Epithelial cell of proximal tubule (primary cell): ENCODE data around the gene GRIN2D. TPM values are rescaled to one million over a fixed set of nuclear protein-coding genes. Genes with fewer than 3 reads are reported as not detected.
A peak's percentile ranks its signal among the peaks of the same experiment; 100 is the strongest.

Experiments
- DNase-seq: peaks from one replicate; pipeline ENCODE4 v3.0.0-alpha.2; 2011; ENCODE audit warnings: low read depth
- H3K4me3 ChIP-seq: 2 replicates; pipeline ENCODE4 v1.5.1; 2011; ENCODE audit warnings: low read depth, mild to moderate bottlenecking, low read length
- total RNA-seq: library from RNA; depleted of rRNA; stranded (reverse); fragments of >200 nt; gene quantifications from 2 replicates; pipeline ENCODE4 v1.2.3, GENCODE V29; 2015
- TF ChIP-seq, protein P1 (sequence below): conservative IDR thresholded peaks from 2 replicates; pipeline ENCODE4 v1.5.1; 2012; ENCODE audit warnings: low read depth, mild to moderate bottlenecking, low read length

The GRIN2D gene
- total RNA-seq, 1 donor from 2014 or later, result 0.98 TPM

DNA sequence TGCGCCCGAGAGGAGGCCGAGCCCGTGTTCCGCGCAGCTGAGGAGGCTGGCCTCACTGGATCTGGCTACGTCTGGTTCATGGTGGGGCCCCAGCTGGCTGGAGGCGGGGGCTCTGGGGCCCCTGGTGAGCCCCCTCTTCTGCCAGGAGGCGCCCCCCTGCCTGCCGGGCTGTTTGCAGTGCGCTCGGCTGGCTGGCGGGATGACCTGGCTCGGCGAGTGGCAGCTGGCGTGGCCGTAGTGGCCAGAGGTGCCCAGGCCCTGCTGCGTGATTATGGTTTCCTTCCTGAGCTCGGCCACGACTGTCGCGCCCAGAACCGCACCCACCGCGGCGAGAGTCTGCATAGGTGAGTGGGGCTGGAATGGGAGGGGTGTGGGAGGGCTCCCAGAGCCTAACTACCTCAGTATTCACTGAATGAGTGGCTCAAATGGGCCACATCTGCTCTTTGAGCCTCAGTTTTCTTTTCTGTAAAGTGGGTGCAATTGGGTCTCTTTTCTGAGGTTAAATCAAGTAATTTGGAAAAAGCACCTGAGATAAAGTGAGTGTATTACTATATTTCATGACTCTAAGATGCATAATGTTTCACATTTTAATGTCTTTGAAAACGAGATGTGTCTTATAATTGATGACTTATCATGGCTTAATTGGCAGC, 11.7 kb downstream of the GRIN2D start:
- DNase-seq, result no peak
- TF ChIP-seq, protein P1, sequence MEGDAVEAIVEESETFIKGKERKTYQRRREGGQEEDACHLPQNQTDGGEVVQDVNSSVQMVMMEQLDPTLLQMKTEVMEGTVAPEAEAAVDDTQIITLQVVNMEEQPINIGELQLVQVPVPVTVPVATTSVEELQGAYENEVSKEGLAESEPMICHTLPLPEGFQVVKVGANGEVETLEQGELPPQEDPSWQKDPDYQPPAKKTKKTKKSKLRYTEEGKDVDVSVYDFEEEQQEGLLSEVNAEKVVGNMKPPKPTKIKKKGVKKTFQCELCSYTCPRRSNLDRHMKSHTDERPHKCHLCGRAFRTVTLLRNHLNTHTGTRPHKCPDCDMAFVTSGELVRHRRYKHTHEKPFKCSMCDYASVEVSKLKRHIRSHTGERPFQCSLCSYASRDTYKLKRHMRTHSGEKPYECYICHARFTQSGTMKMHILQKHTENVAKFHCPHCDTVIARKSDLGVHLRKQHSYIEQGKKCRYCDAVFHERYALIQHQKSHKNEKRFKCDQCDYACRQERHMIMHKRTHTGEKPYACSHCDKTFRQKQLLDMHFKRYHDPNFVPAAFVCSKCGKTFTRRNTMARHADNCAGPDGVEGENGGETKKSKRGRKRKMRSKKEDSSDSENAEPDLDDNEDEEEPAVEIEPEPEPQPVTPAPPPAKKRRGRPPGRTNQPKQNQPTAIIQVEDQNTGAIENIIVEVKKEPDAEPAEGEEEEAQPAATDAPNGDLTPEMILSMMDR, result no peak
- H3K4me3 ChIP-seq, result no peak overlapping the region

DNA sequence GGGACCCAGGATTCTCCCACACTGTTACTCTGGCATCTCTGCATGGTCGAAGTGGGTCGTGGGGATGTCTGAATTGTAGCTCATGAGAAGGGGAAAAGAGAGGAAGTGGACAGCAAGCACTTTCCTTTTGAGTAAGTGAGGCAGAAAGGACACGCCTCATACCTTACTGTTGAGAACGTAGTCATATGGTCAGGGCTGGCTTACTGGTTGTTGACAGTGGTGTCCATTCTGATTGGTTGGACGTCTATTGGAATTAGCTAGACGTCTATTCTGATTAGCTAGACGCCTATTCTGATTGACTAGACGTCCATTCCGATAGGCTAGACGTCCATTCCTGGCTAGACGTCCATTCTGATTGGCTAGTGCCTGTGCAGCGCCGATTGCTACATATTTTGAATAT, 12.4 kb downstream of the GRIN2D start:
- H3K4me3 ChIP-seq, result no peak overlapping the region
- no peak for DNase-seq
- TF ChIP-seq, protein P1, result no peak

DNA sequence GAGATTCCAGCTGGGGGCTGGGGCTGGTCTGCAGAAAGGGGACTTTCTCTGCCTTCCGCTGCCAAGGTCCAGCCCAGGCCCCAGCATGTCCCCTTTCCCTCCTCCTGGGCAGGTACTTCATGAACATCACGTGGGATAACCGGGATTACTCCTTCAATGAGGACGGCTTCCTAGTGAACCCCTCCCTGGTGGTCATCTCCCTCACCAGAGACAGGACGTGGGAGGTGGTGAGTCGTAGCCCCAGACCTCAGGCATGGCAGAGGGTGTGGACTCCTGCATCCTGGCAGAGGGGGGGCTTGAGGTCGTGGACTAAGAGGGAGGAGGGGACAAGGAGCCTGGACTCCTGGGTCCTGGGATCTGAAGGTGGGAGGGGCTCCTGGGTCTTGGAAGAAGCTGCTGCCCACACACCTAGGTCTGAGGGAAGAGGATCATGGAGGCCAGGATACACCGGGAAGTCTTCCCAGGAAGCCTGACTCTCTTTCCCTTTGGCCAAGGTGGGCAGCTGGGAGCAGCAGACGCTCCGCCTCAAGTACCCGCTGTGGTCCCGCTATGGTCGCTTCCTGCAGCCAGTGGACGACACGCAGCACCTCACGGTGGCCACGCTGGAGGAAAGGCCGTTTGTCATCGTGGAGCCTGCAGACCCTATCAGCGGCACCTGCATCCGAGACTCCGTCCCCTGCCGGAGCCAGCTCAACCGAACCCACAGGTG, 20.6 kb downstream of the GRIN2D start:
- H3K4me3 ChIP-seq, result peak overlapping the region; percentile 59
- TF ChIP-seq, protein P1, result no peak
- no peak for DNase-seq

DNA sequence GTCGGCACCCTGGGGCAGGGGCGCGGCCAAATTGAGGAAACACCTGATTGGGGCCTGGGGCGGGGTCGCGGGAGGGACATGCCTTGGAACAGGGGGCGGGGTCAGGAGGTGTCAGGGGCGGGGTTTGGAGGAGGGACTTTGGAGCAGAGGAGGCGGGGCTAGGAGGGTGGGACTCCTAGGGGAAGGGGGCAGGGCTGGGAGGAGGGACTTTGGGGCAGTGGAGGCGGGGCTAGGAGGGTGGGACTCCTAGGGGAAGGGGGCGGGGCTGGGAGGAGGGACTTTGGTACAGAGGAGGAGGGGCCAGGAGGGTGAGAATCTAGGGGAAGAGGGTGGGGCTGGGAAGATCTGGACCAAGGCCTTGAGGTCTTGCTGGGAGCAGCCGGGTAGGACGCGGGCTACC, 21.9 kb downstream of the GRIN2D start:
- H3K4me3 ChIP-seq, result peak overlapping the region; percentile 59
- peak; percentile 27 for DNase-seq
- TF ChIP-seq, protein P1, result no peak

DNA sequence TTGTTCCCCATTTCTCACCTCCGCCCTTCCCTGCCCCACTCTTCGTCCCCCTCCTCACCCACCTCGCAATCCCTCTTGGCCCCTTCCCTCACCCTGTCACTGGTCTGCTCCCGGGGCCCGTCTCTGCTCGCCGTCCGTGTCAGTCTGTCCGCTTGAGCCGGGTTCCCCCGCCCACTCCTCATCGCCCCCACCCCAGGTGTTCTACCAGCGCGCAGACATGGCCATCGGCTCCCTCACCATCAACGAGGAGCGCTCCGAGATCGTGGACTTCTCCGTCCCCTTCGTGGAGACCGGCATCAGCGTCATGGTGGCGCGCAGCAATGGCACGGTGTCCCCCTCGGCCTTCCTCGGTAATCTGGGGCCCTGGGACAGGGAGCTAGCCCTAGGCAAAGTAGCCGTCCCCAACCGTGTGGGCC, 22.3 kb downstream of the GRIN2D start:
- H3K4me3 ChIP-seq, result peak overlapping the region; percentile 58
- no peak for DNase-seq
- TF ChIP-seq, protein P1, result no peak

DNA sequence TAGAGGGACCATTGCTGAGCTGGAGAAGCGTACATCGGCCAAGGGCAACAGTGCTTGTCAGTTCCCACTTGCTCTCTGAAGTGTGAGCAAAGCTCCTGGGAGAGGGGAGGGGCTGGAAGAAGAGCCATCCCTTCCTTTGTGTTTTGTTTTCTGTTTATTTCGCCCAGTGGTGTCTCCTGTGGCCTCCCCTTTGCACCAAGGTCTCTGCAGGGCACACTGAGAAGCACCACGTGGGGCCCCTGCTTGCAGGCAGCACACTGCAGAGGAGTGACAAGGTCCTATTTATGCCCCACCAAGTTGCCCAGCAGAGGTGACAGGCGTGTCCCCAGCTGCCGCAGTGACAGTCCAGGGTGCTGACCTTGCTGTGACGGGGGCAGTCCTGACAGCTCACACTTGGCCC, 24.0 kb downstream of the GRIN2D start:
- H3K4me3 ChIP-seq, result no peak overlapping the region
- TF ChIP-seq, protein P1, result no peak
- no peak for DNase-seq
